ENCODE results near the gene C6orf52. TPM values are rescaled to one million over a fixed set of nuclear protein-coding genes. Genes with fewer than 3 reads are reported as not detected.

Gene C6orf52
- total and polyA plus RNA-seq, 2 of the 13 experiments (the other 11 are each of a cell fraction or from before 2014, with no cell fraction given) = 0.50 to 0.53 TPM

DNA sequence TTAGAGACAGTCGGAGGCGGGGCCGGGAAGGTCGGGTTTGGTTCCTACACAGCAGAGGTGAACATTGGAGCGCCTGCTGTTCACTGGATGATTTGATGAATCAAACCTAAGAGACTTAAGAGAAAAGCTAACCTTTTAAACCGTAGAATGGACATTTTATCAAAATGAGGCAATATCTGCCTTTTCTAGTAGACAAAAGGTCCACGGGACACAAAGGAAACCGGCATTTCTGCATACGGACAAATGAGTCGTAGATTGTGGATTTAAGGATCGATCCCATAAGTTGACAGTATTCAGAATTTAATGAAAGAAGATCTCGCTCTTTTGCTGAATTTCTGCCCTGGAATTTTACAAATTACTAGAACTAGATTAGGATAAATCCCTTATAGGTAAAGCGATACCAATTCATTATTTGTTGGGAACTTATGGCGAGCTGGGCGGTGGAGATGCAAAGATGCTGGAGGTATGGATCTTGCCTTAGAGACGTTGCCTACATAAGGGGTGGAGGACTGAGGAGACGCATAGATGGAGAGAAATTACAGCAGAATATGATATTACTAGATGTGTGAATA lies 756 bp upstream of the C6orf52 start:
- BruUV-seq (replicated peaks) = TSS peak; percentile 80
- TF ChIP-seq ZBTB20 (CRISPR knock-in tag; IDR thresholded peaks at IDR 0.05; ENCODE audit: borderline replicate concordance, low read depth) (no peak), HDAC1 (CRISPR knock-in tag; IDR thresholded peaks at IDR 0.05) (peak; percentile 3; the same call in 1 of the 2 replicates), CCDC6 (CRISPR knock-in tag; IDR thresholded peaks at IDR 0.05) (peak; percentile 44; the same call in 1 of the 2 replicates), ZBTB7B (CRISPR knock-in tag; IDR thresholded peaks at IDR 0.05) (0 out of 2 replicates have a peak, but pooled peaks have one; percentile 9), ZNF605 (CRISPR knock-in tag; IDR thresholded peaks at IDR 0.05) (0 out of 2 replicates have a peak, but pooled peaks have one; percentile 1), JUNB (CRISPR knock-in tag; IDR thresholded peaks at IDR 0.05; ENCODE audit: borderline replicate concordance) (no peak), ZFP36L1 (CRISPR knock-in tag; IDR thresholded peaks at IDR 0.05) (0 out of 2 replicates have a peak, but pooled peaks have one; percentile 64), TARDBP (CRISPR knock-in tag; IDR thresholded peaks at IDR 0.05) (0 out of 2 replicates have a peak, but pooled peaks have one; percentile 42), ELF4 (CRISPR knock-in tag; IDR thresholded peaks at IDR 0.05; ENCODE audit: borderline replicate concordance) (0 out of 2 replicates have a peak, but pooled peaks have one; percentile 5), CC2D1A (CRISPR knock-in tag; IDR thresholded peaks at IDR 0.05) (0 out of 2 replicates have a peak, but pooled peaks have one; percentile 54), ZC3H4 (CRISPR knock-in tag; IDR thresholded peaks at IDR 0.05; ENCODE audit: borderline replicate concordance) (0 out of 2 replicates have a peak, but pooled peaks have one; percentile 45)
- TF ChIP-seq, protein P1, sequence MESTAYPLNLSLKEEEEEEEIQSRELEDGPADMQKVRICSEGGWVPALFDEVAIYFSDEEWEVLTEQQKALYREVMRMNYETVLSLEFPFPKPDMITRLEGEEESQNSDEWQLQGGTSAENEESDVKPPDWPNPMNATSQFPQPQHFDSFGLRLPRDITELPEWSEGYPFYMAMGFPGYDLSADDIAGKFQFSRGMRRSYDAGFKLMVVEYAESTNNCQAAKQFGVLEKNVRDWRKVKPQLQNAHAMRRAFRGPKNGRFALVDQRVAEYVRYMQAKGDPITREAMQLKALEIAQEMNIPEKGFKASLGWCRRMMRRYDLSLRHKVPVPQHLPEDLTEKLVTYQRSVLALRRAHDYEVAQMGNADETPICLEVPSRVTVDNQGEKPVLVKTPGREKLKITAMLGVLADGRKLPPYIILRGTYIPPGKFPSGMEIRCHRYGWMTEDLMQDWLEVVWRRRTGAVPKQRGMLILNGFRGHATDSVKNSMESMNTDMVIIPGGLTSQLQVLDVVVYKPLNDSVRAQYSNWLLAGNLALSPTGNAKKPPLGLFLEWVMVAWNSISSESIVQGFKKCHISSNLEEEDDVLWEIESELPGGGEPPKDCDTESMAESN (CRISPR knock-in tag; conservative IDR thresholded peaks at IDR 0.05) = peak; percentile 73; the same call in 1 of the 2 replicates
- TF ChIP-seq, protein P2, sequence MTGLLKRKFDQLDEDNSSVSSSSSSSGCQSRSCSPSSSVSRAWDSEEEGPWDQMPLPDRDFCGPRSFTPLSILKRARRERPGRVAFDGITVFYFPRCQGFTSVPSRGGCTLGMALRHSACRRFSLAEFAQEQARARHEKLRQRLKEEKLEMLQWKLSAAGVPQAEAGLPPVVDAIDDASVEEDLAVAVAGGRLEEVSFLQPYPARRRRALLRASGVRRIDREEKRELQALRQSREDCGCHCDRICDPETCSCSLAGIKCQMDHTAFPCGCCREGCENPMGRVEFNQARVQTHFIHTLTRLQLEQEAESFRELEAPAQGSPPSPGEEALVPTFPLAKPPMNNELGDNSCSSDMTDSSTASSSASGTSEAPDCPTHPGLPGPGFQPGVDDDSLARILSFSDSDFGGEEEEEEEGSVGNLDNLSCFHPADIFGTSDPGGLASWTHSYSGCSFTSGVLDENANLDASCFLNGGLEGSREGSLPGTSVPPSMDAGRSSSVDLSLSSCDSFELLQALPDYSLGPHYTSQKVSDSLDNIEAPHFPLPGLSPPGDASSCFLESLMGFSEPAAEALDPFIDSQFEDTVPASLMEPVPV (CRISPR knock-in tag; IDR thresholded peaks at IDR 0.05) = 0 out of 2 replicates have a peak, but pooled peaks have one; percentile 21
- TF ChIP-seq, protein P3, sequence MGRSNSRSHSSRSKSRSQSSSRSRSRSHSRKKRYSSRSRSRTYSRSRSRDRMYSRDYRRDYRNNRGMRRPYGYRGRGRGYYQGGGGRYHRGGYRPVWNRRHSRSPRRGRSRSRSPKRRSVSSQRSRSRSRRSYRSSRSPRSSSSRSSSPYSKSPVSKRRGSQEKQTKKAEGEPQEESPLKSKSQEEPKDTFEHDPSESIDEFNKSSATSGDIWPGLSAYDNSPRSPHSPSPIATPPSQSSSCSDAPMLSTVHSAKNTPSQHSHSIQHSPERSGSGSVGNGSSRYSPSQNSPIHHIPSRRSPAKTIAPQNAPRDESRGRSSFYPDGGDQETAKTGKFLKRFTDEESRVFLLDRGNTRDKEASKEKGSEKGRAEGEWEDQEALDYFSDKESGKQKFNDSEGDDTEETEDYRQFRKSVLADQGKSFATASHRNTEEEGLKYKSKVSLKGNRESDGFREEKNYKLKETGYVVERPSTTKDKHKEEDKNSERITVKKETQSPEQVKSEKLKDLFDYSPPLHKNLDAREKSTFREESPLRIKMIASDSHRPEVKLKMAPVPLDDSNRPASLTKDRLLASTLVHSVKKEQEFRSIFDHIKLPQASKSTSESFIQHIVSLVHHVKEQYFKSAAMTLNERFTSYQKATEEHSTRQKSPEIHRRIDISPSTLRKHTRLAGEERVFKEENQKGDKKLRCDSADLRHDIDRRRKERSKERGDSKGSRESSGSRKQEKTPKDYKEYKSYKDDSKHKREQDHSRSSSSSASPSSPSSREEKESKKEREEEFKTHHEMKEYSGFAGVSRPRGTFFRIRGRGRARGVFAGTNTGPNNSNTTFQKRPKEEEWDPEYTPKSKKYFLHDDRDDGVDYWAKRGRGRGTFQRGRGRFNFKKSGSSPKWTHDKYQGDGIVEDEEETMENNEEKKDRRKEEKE (IDR thresholded peaks at IDR 0.05) = no peak
- TF ChIP-seq, protein P4, sequence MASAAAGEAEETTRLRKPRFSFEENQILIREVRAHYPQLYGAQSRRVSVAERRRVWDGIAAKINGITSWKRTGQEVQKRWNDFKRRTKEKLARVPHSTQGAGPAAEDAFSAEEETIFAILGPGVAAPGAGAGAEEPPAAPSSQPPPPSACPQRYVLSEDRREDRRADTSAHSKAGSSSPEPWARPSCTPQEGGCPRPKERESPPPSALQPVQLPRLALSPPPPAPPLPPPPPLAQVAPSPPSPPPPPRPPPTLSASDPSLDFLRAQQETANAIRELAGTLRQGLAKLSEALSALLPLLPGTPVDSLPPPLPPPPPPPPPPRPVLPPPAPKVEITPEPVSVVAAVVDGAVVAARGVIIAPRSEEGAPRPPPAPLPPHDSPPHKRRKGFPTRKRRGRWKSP (CRISPR knock-in tag; IDR thresholded peaks at IDR 0.05) = peak; percentile 27; the same call in 1 of the 2 replicates

More for the DNA sequence above, 756 bp upstream of the C6orf52 start:
- peak overlapping the region; percentile 78 to 98 (median 97) for H3K4me3 ChIP-seq (replicated peaks in 1 of 3; ENCODE audit: insufficient read depth in 1 of 3, low read depth in 2 of 3, low read length in 3 of 3)
- peak overlapping the region; percentile 90 for H2AFZ ChIP-seq (ENCODE audit: low read length)
- FAIRE-seq (no peak), DNase-seq (ENCODE audit: low spot score) (no peak), ATAC-seq (no peak)
- ChIA-PET CTCF (ENCODE audit: low intra/inter-chr PET ratio, low total read pairs) (interaction anchor here (1.0 kb wide), 1 partner anchor 106 kb away, joined by 3 read pairs; no protein-coding TSS in a partner anchor), POLR2A (interaction anchor here (0.6 to 2.9 kb wide), 26 partner anchors 9 to 836 kb away, joined by 3 to 79 read pairs (median 5); partner anchors contain the start of genes GCNT2, TMEM14B and TMEM14C)
- H3K27me3 ChIP-seq (ENCODE audit: control insufficient read depth in 1 of 2, insufficient read depth in 2 of 2, low read length in 2 of 2) = no peaks in the 10 kb centered on the region; a peak in 1 of 5 replicates
- H3K27ac ChIP-seq (ENCODE audit: extremely low read length, insufficient read depth, low read length) = peak overlapping the region; percentile 96
- H3K79me2 ChIP-seq (ENCODE audit: insufficient read depth, low read length) = peaks cover 44% of the 10 kb centered on the region
- H4K20me1 ChIP-seq (ENCODE audit: insufficient read depth, low read length) = no peaks in the 10 kb centered on the region
- H3K9me3 ChIP-seq (ENCODE audit: low read length) = no peaks in the 10 kb centered on the region
- H3K4me1 ChIP-seq (ENCODE audit: insufficient read depth, low read length) = peaks cover 42% of the 10 kb centered on the region
- peaks cover 11 to 30% of the 10 kb centered on the region in 2 experiments for H3K36me3 ChIP-seq (replicated peaks in 1 of 2; ENCODE audit: control insufficient read depth in 1 of 2, insufficient read depth in 2 of 2, low read length in 2 of 2)
- WGBS (ENCODE audit: low lambda C conversion rate) = under 1% methylated on average over 17 of the region's 17 CpGs
- H3K4me2 ChIP-seq (ENCODE audit: low read depth, low read length) = peak overlapping the region; percentile 73
- peak overlapping the region; percentile 98 for H3K9ac ChIP-seq (ENCODE audit: insufficient read depth, low read depth, low read length)
- intact Hi-C loops (cut with micrococcal nuclease; ENCODE audit: unreplicated experiment) = no loop called here
- in situ Hi-C loops (cut with HindIII; ENCODE audit: extremely low pct_ligation_motif_present, low pct_unique_long_range_greater_than_20kb) = loop anchor here (5.0 kb wide), 1 partner anchor 183 kb away; no protein-coding TSS in a partner anchor
